ENCODE results near the gene CASD1. TPM values are rescaled to one million over a fixed set of nuclear protein-coding genes. Genes with fewer than 3 reads are reported as not detected.

CASD1 gene
- total and polyA plus RNA-seq, 2 experiments from 2014 or later, result 15.5 to 38.1 TPM

DNA sequence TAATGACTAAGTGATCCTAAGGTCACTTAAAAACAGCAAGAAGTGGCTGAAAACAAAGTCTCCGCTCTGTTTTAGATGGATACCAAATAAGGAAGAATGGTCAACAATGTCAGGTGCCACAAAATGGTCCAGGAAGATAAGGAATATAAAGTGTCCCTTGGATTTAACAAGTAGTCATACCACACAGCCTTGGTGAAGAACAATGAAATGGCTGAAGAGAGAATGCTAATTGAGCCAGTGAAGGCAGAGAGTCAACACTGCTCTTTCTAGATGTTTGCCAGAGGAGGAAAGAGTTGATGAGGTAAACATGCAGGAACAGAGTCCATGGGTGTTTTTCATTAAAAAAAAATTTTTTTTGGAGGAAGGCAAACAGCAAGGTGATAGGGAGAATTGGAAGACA lies 2.1 kb upstream of the CASD1 start (continued):
- TF ChIP-seq CREB1 (CRISPR knock-in tag; IDR thresholded peaks at IDR 0.05; ENCODE audit: low read depth) (no peak), POLR2AphosphoS5 (IDR thresholded peaks at IDR 0.05; ENCODE audit: low read depth) (no peak), STAT1 (IDR thresholded peaks at IDR 0.05; ENCODE audit: unreplicated experiment) (no peak), ZNF331 (CRISPR knock-in tag; IDR thresholded peaks at IDR 0.05; ENCODE audit: low read depth) (no peak), EZH2phosphoT487 (IDR thresholded peaks at IDR 0.05; ENCODE audit: unreplicated experiment) (no peak), NANOG (IDR thresholded peaks at IDR 0.05; ENCODE audit: borderline replicate concordance) (no peak), ETS1 (IDR thresholded peaks at IDR 0.05) (no peak), JUNB (IDR thresholded peaks at IDR 0.05; ENCODE audit: unreplicated experiment) (no peak)
- TF ChIP-seq, protein P1, sequence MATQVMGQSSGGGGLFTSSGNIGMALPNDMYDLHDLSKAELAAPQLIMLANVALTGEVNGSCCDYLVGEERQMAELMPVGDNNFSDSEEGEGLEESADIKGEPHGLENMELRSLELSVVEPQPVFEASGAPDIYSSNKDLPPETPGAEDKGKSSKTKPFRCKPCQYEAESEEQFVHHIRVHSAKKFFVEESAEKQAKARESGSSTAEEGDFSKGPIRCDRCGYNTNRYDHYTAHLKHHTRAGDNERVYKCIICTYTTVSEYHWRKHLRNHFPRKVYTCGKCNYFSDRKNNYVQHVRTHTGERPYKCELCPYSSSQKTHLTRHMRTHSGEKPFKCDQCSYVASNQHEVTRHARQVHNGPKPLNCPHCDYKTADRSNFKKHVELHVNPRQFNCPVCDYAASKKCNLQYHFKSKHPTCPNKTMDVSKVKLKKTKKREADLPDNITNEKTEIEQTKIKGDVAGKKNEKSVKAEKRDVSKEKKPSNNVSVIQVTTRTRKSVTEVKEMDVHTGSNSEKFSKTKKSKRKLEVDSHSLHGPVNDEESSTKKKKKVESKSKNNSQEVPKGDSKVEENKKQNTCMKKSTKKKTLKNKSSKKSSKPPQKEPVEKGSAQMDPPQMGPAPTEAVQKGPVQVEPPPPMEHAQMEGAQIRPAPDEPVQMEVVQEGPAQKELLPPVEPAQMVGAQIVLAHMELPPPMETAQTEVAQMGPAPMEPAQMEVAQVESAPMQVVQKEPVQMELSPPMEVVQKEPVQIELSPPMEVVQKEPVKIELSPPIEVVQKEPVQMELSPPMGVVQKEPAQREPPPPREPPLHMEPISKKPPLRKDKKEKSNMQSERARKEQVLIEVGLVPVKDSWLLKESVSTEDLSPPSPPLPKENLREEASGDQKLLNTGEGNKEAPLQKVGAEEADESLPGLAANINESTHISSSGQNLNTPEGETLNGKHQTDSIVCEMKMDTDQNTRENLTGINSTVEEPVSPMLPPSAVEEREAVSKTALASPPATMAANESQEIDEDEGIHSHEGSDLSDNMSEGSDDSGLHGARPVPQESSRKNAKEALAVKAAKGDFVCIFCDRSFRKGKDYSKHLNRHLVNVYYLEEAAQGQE (IDR thresholded peaks at IDR 0.05; ENCODE audit: unreplicated experiment), result no peak

DNA sequence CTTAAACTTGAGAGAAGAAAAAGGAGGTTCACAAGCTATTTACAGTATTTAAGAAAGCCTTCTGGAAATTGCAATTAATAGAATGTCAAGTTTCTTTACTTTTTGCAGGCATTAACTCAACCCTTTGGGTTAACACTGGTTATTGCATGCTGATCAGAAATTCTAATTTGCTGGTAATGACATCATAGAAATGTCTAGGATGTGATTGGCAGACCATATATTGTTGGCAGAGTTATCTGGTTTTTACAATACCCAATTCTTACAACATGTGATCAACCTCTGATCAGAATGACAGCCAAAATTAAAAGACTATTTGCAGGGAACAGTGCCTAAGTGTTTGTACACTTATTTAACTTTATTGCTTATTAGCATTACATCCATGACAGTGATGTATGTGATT lies 1.6 kb upstream of the CASD1 start:
- ATAC-seq (no peak), DNase-seq (ENCODE audit: low spot score) (no peak)
- Histone ChIP-seq H3K4me2 (0 out of 2 replicates have a peak overlapping the region, but pooled peaks have one; percentile 12), H3F3A (replicated peaks; ENCODE audit: low read depth) (no peaks in the 10 kb centered on the region), H3K4me1 (ENCODE audit: insufficient read depth) (peaks cover 20% of the 10 kb centered on the region), H3K4me3 (no peak overlapping the region), H3K27me3 (ENCODE audit: insufficient read depth) (no peaks in the 10 kb centered on the region), H3K9me2 (ENCODE audit: insufficient read depth) (no peaks in the 10 kb centered on the region), H3K36me3 (ENCODE audit: insufficient read depth) (no peaks in the 10 kb centered on the region), H4K20me1 (replicated peaks; ENCODE audit: insufficient read depth) (no peaks in the 10 kb centered on the region), H2AFZ (no peak overlapping the region), H3K79me2 (replicated peaks; ENCODE audit: insufficient read depth) (peaks cover 27% of the 10 kb centered on the region), H3K27ac (ENCODE audit: low read depth) (no peak overlapping the region)
- no peak overlapping the region for H3K27ac Mint-ChIP-seq
- no peaks in the 10 kb centered on the region for H3K36me3 Mint-ChIP-seq (ENCODE audit: low read depth)
- H3K9me3 Mint-ChIP-seq, result no peaks in the 10 kb centered on the region
- H3K4me3 Mint-ChIP-seq, result no peak overlapping the region
- H3K27me3 Mint-ChIP-seq (ENCODE audit: insufficient read depth, low read depth, poor library complexity), result peaks cover 2% of the 10 kb centered on the region
- peaks cover 32% of the 10 kb centered on the region for H3K4me1 Mint-ChIP-seq
- no peak for TF ChIP-seq ETS1 (IDR thresholded peaks at IDR 0.05)
- no peak for TF ChIP-seq ZNF114 (CRISPR knock-in tag; IDR thresholded peaks at IDR 0.05)
- TF ChIP-seq EZH2phosphoT487 (IDR thresholded peaks at IDR 0.05; ENCODE audit: unreplicated experiment), result no peak
- no peak for TF ChIP-seq JUNB (IDR thresholded peaks at IDR 0.05; ENCODE audit: unreplicated experiment)
- TF ChIP-seq, protein P2, sequence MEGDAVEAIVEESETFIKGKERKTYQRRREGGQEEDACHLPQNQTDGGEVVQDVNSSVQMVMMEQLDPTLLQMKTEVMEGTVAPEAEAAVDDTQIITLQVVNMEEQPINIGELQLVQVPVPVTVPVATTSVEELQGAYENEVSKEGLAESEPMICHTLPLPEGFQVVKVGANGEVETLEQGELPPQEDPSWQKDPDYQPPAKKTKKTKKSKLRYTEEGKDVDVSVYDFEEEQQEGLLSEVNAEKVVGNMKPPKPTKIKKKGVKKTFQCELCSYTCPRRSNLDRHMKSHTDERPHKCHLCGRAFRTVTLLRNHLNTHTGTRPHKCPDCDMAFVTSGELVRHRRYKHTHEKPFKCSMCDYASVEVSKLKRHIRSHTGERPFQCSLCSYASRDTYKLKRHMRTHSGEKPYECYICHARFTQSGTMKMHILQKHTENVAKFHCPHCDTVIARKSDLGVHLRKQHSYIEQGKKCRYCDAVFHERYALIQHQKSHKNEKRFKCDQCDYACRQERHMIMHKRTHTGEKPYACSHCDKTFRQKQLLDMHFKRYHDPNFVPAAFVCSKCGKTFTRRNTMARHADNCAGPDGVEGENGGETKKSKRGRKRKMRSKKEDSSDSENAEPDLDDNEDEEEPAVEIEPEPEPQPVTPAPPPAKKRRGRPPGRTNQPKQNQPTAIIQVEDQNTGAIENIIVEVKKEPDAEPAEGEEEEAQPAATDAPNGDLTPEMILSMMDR (conservative IDR thresholded peaks at IDR 0.05; ENCODE audit: low read depth in 2 of 2), result no peak
- TF ChIP-seq POLR2AphosphoS5 (IDR thresholded peaks at IDR 0.05; ENCODE audit: low read depth), result no peak
- no peak for TF ChIP-seq STAT1 (IDR thresholded peaks at IDR 0.05; ENCODE audit: unreplicated experiment)
